T-helper 1 cell treated with Interleukin-12 subunit alpha and Interleukin-12 subunit beta and Interleukin-4 antibody, amounts not matched to agents 30 μg/mL and 1 μg/mL, for 36 hours (primary cell): ENCODE results near the gene MIER2.

Experiments
- H3K27ac Mint-ChIP-seq: one replicate; pipeline ENCODE4 v1.8.0; 2021; ENCODE audit warnings: mild to moderate bottlenecking, mixed read lengths
- H3K27me3 Mint-ChIP-seq: one replicate; pipeline ENCODE4 v1.8.0; 2021; ENCODE audit warnings: low read depth, mixed read lengths
- H3K36me3 Mint-ChIP-seq: one replicate; pipeline ENCODE4 v1.8.0; 2021; ENCODE audit warnings: low read depth, mixed read lengths
- H3K4me1 Mint-ChIP-seq: one replicate; pipeline ENCODE4 v1.8.0; 2021; ENCODE audit warnings: low read depth, mixed read lengths
- H3K4me3 Mint-ChIP-seq: one replicate; pipeline ENCODE4 v1.8.0; 2021; ENCODE audit warnings: mild to moderate bottlenecking, moderate library complexity, mixed read lengths
- H3K9me3 Mint-ChIP-seq: one replicate; pipeline ENCODE4 v1.8.0; 2021; ENCODE audit warnings: mixed read lengths

Gene MIER2

DNA sequence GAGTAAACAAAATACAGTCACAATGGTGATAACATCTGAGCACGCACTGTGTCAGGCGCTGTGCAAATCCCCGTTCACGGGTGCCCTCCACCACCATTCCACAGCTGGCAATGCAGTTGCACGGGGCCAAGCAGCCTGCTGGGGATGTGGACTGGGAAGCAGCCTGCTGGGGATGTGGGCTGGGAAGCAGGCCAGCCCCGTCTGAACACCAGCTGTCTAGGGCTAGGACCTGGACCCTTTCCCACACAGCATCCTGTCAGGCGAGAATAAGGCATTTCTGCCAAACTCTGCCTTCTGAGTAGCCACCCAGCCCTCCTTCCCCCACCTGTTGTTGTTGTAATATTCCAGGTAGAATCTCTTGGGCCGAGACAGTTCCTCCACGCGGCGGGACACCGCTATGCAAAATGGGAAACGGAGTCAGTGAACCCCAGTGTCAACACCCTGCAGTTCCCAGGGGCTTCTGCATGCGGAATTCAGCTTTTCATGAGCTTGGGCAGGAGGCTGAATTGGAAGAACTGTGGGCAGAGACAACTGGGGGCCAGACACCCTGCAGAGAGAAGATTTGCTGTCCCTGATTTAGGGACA is 27.8 kb upstream of the MIER2 start:
- Mint-ChIP-seq H3K4me3 (no peak overlapping the region), H3K27ac (no peak overlapping the region), H3K4me1 (no peaks in the 10 kb centered on the region), H3K27me3 (peaks cover 2% of the 10 kb centered on the region), H3K9me3 (no peaks in the 10 kb centered on the region), H3K36me3 (no peaks in the 10 kb centered on the region)

- H3K4me1 Mint-ChIP-seq, result no peaks in the 10 kb centered on the region
- H3K9me3 Mint-ChIP-seq, result no peaks in the 10 kb centered on the region
- no peak overlapping the region for H3K4me3 Mint-ChIP-seq
- peaks cover 8% of the 10 kb centered on the region for H3K27me3 Mint-ChIP-seq
- H3K36me3 Mint-ChIP-seq, result no peaks in the 10 kb centered on the region
- H3K27ac Mint-ChIP-seq, result no peak overlapping the region
Measured at GRCh38 chr19:371501-372168, 27.0 kb upstream of the MIER2 start.

- Mint-ChIP-seq H3K27ac (no peak overlapping the region), H3K27me3 (peaks cover 8% of the 10 kb centered on the region), H3K4me1 (no peaks in the 10 kb centered on the region), H3K9me3 (no peaks in the 10 kb centered on the region), H3K36me3 (no peaks in the 10 kb centered on the region), H3K4me3 (no peak overlapping the region)
Measured at GRCh38 chr19:370641-371330, 26.2 kb upstream of the MIER2 start.

GRCh38 chr19:369876-370275 is 25.3 kb upstream of the MIER2 start:
- H3K27ac Mint-ChIP-seq, result no peak overlapping the region
- H3K4me1 Mint-ChIP-seq, result no peaks in the 10 kb centered on the region
- H3K27me3 Mint-ChIP-seq, result peaks cover 8% of the 10 kb centered on the region
- no peaks in the 10 kb centered on the region for H3K36me3 Mint-ChIP-seq
- no peak overlapping the region for H3K4me3 Mint-ChIP-seq
- H3K9me3 Mint-ChIP-seq, result no peaks in the 10 kb centered on the region

- Mint-ChIP-seq H3K4me1 (no peaks in the 10 kb centered on the region), H3K27me3 (peaks cover 8% of the 10 kb centered on the region), H3K4me3 (no peak overlapping the region), H3K9me3 (no peaks in the 10 kb centered on the region), H3K27ac (no peak overlapping the region), H3K36me3 (no peaks in the 10 kb centered on the region)
Measured at GRCh38 chr19:369256-369655, 24.7 kb upstream of the MIER2 start.

- no peaks in the 10 kb centered on the region for H3K4me1 Mint-ChIP-seq
Measured at GRCh38 chr19:368630-369024, 24.0 kb upstream of the MIER2 start.

GRCh38 chr19:367963-368629 is 23.5 kb upstream of the MIER2 start:
- peaks cover 8% of the 10 kb centered on the region for H3K27me3 Mint-ChIP-seq
- H3K27ac Mint-ChIP-seq, result no peak overlapping the region

More at GRCh38 chr19:368630-369024, 24.0 kb upstream of the MIER2 start:
- Mint-ChIP-seq H3K4me3 (no peak overlapping the region), H3K27ac (no peak overlapping the region), H3K27me3 (peaks cover 8% of the 10 kb centered on the region), H3K9me3 (no peaks in the 10 kb centered on the region), H3K36me3 (no peaks in the 10 kb centered on the region)

DNA sequence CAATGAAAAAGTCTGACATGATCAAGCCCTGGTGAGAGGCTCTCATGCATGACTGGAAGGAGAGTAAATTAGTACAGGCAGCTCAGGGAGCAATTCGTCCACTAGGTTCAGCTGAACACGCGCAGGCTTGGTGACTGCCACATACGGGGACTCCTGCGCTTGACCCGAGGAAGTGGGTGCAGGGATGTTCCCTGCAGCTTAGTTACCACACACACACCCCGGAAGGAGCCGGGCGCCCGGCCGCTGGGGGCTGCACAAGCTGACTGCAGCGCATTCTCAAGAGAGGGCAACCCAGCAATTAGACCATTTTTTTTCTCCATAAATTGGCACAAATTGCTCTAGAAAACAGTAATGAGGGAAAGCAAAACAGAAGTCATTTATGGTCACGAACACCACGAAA is 23.0 kb upstream of the MIER2 start:
- Mint-ChIP-seq H3K27me3 (peaks cover 8% of the 10 kb centered on the region), H3K9me3 (no peaks in the 10 kb centered on the region), H3K4me1 (no peaks in the 10 kb centered on the region), H3K36me3 (no peaks in the 10 kb centered on the region), H3K4me3 (no peak overlapping the region), H3K27ac (no peak overlapping the region)

More at GRCh38 chr19:367963-368629, 23.5 kb upstream of the MIER2 start:
- no peak overlapping the region for H3K4me3 Mint-ChIP-seq
- no peaks in the 10 kb centered on the region for H3K36me3 Mint-ChIP-seq
- H3K9me3 Mint-ChIP-seq, result no peaks in the 10 kb centered on the region
- H3K4me1 Mint-ChIP-seq, result no peaks in the 10 kb centered on the region

- Mint-ChIP-seq H3K27ac (no peak overlapping the region), H3K4me1 (no peaks in the 10 kb centered on the region), H3K4me3 (no peak overlapping the region), H3K9me3 (no peaks in the 10 kb centered on the region), H3K36me3 (no peaks in the 10 kb centered on the region), H3K27me3 (peaks cover 8% of the 10 kb centered on the region)
Measured at GRCh38 chr19:366951-367350, 22.4 kb upstream of the MIER2 start.

- H3K9me3 Mint-ChIP-seq, result no peaks in the 10 kb centered on the region
- H3K36me3 Mint-ChIP-seq, result no peaks in the 10 kb centered on the region
- H3K27ac Mint-ChIP-seq, result no peak overlapping the region
- H3K4me3 Mint-ChIP-seq, result no peak overlapping the region
- H3K27me3 Mint-ChIP-seq, result peaks cover 8% of the 10 kb centered on the region
- no peaks in the 10 kb centered on the region for H3K4me1 Mint-ChIP-seq
Measured at GRCh38 chr19:366205-366783, 21.7 kb upstream of the MIER2 start.

DNA sequence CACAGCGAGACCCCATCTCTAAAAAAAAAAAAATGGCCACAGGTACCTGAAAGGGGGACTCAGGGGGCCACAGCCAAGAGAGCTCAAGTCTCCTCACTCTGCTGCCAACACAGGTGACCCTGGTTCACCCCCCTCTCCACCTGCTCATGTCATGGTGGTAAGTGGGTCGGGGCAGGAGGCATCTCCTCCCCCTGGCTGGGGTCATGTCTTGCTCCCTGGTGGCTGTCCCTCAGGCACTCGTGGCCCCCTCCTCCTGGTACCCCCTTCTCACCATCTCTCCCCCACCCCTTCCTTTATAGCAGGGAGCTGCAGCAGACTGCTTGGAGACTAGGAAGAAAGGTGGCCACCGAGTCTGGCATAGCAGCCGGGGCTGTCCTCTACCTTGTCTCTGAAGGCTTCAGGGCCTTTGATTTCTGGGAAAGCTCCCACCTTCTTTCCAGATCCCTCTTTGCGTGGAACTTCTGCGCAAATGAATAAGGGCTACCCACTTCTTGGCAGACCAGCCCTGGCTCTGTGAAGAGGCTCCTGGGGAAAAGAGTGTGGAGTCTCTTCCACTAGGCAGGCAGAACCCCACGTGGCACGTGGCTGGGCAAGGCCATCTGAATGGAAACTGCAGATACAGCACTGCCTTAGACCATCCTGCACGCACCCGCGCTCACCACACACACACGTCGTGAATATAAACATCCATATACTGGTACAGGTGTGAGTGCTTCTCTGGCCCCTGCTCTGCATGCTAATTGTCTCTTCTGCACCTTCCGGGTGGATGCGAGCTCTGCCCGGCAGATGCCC is 20.1 kb upstream of the MIER2 start:
- no peak overlapping the region for H3K27ac Mint-ChIP-seq
- peaks cover 8% of the 10 kb centered on the region for H3K27me3 Mint-ChIP-seq
- H3K9me3 Mint-ChIP-seq, result no peaks in the 10 kb centered on the region

GRCh38 chr19:362683-363082 is 18.1 kb upstream of the MIER2 start:
- H3K27ac Mint-ChIP-seq, result no peak overlapping the region
- H3K4me1 Mint-ChIP-seq, result no peaks in the 10 kb centered on the region
- no peaks in the 10 kb centered on the region for H3K36me3 Mint-ChIP-seq

More for the DNA sequence above, 20.1 kb upstream of the MIER2 start:
- H3K4me1 Mint-ChIP-seq, result no peaks in the 10 kb centered on the region
- H3K36me3 Mint-ChIP-seq, result no peaks in the 10 kb centered on the region
- no peak overlapping the region for H3K4me3 Mint-ChIP-seq

DNA sequence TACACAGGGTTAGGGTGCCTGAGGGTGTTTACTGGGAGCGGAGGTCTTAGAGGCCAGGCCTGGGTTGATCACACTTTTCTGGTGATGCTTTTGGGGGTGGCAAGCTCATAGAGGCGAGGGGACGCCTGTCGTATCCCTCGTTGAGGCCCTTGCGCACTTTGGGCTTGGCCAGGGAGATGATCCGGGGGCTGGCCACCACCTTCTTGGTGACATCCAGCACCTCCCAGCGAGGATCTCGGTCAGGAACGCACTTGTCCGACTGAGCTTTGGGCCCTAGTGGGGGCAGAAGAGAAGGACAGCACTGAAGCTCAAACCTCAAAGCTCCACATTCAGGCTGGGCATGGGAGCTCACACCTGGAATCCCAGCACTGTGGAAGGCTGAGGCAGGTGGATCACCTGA is 17.6 kb upstream of the MIER2 start:
- Mint-ChIP-seq H3K9me3 (peaks cover 4% of the 10 kb centered on the region), H3K4me1 (no peaks in the 10 kb centered on the region), H3K4me3 (no peak overlapping the region), H3K27me3 (peaks cover 4% of the 10 kb centered on the region), H3K36me3 (no peaks in the 10 kb centered on the region), H3K27ac (no peak overlapping the region)

More at GRCh38 chr19:362683-363082, 18.1 kb upstream of the MIER2 start:
- Mint-ChIP-seq H3K4me3 (no peak overlapping the region), H3K27me3 (peaks cover 8% of the 10 kb centered on the region), H3K9me3 (no peaks in the 10 kb centered on the region)

DNA sequence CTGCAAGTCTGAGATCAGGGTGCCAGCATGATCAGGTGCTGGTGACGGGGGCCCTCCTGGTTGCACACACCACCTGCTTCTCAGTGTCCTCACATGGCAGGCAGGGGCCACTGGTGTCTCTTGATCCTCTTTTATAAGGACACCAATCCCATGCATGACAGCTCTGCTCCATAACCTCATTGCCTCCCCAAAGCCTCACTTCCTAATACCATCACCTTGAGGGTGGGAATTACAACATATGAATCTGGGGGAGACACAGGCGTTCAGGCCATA is 15.0 kb upstream of the MIER2 start:
- Mint-ChIP-seq H3K9me3 (peaks cover 4% of the 10 kb centered on the region), H3K27me3 (no peaks in the 10 kb centered on the region), H3K4me3 (no peak overlapping the region), H3K4me1 (no peaks in the 10 kb centered on the region), H3K36me3 (no peaks in the 10 kb centered on the region), H3K27ac (no peak overlapping the region)
